Measurements from ENCODE around the gene PHLDB2.

Gene PHLDB2

GRCh38 chr3:111967651-111968274, 108.7 kb downstream of the PHLDB2 start:
- DNase-seq: peak; percentile 84 to 85

GRCh38 chr3:111968319-111969054, 109.4 kb downstream of the PHLDB2 start:
- DNase-seq: no peak

GRCh38 chr3:111970376-111970775, 111.3 kb downstream of the PHLDB2 start:
- no peak for DNase-seq

- no peak for DNase-seq
Observed at GRCh38 chr3:111971533-111972130, 112.6 kb downstream of the PHLDB2 start.

GRCh38 chr3:111972891-111973290, 113.8 kb downstream of the PHLDB2 start:
- no peak for DNase-seq

GRCh38 chr3:111975131-111975530, 116.1 kb downstream of the PHLDB2 start:
- DNase-seq: no peak

DNA sequence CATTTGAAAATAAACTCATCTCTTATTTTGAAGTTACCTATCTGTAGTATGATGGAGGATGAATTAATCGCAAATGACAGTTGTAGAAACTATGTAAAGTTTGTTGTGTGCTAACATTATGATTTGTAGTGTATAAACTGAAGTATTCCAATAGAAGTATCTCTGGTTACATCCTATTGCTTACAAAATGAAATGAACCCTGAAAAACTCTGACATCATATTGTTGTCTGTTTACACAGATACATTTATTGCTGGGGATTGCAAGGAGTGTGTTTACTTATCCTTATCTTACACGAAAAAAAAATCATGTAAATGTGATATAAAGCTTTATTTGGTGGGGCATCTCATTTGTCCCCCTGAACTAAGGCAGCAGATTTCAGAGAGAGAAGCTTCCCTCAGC, 117.2 kb downstream of the PHLDB2 start:
- no peak for DNase-seq

- DNase-seq: peak; percentile 95
Observed at GRCh38 chr3:111978583-111979433, 119.7 kb downstream of the PHLDB2 start, which contains the start of gene ABHD10. ABHD10 (plus strand) TSS chr3:111979026; CDS start chr3:111979062, 36 bp downstream.

GRCh38 chr3:111979434-111980038, 120.5 kb downstream of the PHLDB2 start:
- DNase-seq: no peak

DNA sequence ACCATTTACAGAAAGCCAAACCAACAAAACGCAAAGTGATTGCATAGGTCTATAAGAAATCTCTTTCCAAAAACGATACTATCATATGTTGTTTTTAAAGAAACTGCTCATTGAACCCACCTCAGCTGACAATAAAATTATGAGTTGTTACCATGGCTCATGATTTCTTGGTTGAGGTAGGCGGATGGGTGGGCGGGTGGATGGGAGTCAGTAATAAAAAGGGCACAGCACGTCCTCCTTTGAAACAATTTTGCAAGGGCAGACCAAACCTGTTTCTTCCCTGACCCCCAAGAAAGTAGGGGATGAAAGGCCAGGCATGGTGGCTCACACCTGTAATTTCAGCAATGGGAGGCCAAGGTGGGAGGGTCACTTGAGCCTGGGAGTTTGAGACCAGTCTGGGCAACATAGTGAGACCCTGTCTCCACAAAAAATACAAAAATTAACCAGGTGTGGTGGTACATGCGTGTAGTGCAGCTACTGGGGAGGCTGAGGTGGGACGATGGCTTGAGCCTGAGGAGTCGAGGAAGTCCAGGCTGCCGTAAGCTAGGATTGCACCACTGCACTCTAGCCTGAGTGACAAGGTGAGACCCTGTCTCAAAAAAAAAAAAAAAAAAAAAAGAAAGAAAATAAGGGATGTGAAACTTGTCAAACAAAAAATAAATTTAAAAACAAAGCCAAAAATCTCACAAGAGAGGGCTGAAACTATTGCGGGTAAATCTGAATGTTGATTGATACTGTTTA, 121.8 kb downstream of the PHLDB2 start:
- DNase-seq: no peak

- no peak for DNase-seq
Observed at GRCh38 chr3:111981457-111981763, 122.3 kb downstream of the PHLDB2 start.

GRCh38 chr3:111984636-111985298, 125.7 kb downstream of the PHLDB2 start:
- DNase-seq: no peak

DNA sequence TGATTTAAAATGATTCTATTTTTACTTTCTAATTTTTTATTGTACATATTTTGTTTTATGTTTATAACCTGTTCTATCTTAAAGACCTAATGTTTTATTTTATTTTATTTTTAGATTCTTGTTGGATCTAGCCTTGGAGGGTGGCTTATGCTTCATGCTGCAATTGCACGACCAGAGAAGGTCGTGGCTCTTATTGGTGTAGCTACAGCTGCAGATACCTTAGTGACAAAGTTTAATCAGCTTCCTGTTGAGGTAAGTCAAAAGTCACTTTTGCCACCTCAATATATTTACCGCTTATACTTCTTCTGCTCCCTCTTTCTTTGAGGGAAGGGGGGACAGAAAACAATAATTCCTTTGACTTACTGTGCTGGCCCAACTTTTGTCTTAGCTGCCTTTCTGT, 127.7 kb downstream of the PHLDB2 start:
- DNase-seq: no peak

DNA sequence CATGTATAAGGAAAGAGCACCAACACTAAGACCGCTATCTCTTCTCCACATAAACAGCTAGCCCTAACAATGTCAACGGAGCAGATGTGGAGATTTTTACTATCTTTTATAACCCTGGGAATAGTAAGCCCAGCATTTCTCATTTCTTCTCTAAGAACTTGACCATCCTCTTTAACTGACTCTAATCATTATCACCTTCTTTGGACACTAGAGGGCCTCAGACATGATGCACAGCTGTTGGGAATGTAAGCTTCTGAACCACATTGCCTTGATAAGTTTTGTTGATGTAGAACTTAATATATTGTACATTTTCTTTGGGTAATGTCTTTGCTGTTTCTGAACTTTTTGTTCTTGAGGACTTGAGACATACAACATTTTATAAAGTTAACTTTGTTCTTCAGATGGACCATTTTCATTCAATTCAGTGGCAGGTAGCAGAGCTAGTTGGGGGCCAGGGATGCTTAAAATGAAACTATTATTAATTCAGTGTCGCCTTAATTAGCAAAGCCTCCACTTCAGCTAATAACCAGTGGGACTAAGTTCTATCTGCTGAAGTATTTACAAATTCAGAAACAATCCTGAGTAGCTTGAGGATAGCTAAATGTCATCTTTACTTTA, 130.1 kb downstream of the PHLDB2 start:
- DNase-seq: no peak

DNA sequence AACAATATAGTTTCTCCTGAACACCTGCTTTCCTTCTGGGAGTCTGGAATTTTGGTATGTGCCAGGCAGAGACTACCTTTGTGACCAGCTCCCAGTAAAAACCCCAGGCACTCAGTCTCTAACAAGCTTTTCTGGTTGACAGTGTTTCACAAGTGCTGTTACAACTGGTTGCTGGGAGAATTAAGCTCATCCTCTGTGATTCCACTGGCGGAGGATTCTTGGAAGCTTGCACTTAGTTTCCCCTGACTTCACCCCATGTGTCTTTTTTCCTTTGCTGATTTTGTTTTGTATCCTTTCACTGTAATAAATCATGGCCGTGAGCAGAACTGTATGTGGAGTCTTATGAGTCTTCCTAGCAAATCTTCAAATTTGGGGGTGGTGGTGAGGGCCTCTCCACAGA, 134.0 kb downstream of the PHLDB2 start:
- DNase-seq: no peak

- DNase-seq: no peak
Observed at GRCh38 chr3:111998636-111999483, 139.8 kb downstream of the PHLDB2 start, which contains the start of gene TAGLN3. TAGLN3 (plus strand) TSS chr3:111998922; CDS start chr3:111999423, 501 bp downstream.

DNA sequence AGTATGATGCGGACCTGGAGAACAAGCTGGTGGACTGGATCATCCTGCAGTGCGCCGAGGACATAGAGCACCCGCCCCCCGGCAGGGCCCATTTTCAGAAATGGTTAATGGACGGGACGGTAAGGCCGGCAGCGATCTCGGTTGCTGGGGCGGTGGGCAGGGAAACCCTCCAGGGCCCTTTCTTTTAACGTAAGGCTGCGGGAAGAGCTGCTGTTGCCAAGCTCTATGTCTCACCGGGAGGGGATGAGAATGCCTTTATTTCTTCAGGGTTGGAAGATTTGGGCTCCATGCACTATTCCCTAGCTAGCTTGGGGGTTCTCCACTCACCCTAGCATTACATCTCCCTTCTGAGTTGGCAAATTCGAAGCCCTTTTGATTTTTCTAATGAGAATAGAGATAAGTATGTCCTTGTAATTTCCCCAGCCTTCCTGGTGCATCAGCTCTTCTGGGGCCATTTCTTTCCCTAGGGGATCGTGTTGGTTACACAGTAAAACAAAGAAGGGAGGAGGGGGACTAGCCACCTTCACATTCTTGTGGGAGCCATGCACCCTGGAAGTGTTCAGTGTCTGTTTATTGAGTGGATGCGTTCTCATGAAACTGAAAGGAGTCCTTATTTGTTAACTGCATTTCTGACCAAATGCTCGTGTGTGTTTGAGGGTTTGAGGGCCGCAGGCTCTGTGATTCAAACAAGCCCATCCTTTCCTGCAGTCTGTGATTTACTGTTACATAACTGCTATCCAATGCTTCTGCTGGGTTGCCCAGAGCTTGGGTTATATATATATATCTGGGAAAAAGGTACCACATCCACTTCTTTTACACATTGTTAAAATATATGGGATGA, 140.6 kb downstream of the PHLDB2 start:
- no peak for DNase-seq

DNA sequence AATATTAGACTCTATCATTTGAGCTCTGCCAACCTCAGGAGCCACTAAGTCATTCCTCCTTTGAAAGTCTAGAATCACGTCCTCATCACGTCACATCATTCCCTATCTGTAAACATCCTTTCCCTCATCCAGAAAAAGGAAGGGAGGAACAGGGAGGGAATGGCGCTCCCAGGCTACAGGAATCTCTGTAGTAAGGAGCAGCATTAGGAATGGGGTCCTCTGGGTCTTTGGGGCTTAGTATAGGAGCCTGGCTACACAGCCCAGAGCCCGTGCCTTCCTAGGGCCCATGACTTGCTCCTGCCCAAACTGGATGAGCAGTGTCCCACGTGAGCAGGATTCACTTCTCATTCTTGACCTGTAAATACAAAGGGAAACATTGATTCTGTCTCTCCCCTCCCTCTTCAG, 141.3 kb downstream of the PHLDB2 start:
- no peak for DNase-seq

DNA sequence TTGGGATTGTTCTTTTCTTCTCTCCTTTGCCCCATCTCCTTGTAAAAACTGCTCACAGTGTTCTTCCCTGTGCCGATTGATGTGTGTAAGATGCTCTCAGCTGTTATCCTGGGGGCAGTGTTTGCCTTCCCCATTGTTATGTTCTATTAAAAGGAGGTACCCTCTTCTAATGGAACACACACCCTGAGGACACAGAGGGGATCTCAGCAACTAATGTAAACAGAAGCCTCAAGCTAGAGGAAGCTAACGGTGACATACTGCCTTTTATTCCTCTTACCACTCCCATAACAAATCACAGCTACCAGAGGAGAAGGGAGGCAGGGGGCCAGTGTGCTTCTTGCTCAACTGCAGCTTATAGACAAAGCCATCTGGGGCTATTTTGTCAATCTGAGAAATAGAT, 141.9 kb downstream of the PHLDB2 start:
- DNase-seq: no peak
